Type B pancreatic cell (in vitro differentiated cells): Measurements from ENCODE around the gene PID1. TPM values are rescaled to one million over a fixed set of nuclear protein-coding genes. Genes with fewer than 3 reads are reported as not detected.

ENCODE experiments used
- DNase-seq: peaks from one replicate; pipeline ENCODE4 v3.0.0; 2021; ENCODE audit warnings: mixed read lengths; ENCODE audit not compliant: unreplicated experiment; ENCODE audit errors: extremely low spot score
- H3K27ac Mint-ChIP-seq: 2 replicates; pipeline ENCODE4 v1.8.0; 2021; ENCODE audit warnings: mild to moderate bottlenecking, mixed read lengths
- H3K27me3 Mint-ChIP-seq: 2 replicates; pipeline ENCODE4 v1.8.0; 2021; ENCODE audit warnings: mixed read lengths
- H3K36me3 Mint-ChIP-seq: 2 replicates; pipeline ENCODE4 v1.8.0; 2021; ENCODE audit warnings: mixed read lengths
- H3K4me1 Mint-ChIP-seq: one replicate; pipeline ENCODE4 v1.8.0; 2021; ENCODE audit warnings: mixed read lengths; ENCODE audit not compliant: unreplicated experiment
- H3K4me3 Mint-ChIP-seq: 2 replicates; pipeline ENCODE4 v1.8.0; 2021; ENCODE audit warnings: mild to moderate bottlenecking, mixed read lengths
- H3K9me3 Mint-ChIP-seq: 2 replicates; pipeline ENCODE4 v1.8.0; 2021; ENCODE audit warnings: mixed read lengths
- total RNA-seq: library from RNA; stranded (reverse); gene quantifications from 2 replicates; pipeline ENCODE4 v1.2.1, GENCODE V29; 2021; ENCODE audit warnings: low replicate concordance
- TF ChIP-seq, protein P1 (sequence below): fragments of 200-600 bp; sonication (generic); conservative IDR thresholded peaks from 2 replicates; pipeline ENCODE4 v1.5.0; 2021; ENCODE audit warnings: antibody characterized with exemption, mild to moderate bottlenecking

The PID1 gene
- total RNA-seq, 1 donor from 2014 or later: 0.92 TPM

DNA sequence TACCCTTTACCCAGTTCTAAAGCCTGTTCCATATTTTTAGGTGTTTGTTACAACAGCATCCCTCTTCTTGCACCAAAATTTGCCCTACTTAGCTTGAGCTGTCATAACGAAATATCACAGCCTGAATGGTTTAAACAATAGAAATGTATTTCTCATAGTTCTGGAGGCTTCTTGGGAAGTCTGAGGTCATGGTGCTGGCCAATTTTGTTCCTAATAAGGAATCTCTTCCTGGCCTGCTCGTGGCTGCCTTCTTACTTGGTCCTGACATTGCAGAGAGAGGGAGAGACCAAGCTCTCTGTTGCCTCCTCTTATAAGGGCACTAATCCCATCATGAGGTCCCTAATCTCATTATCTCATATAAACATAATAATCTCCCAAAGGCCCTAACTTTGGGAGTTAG is 267.8 kb downstream of the PID1 start:
- H3K27me3 Mint-ChIP-seq: peaks cover 5% of the 10 kb centered on the region
- no peaks in the 10 kb centered on the region for H3K4me1 Mint-ChIP-seq
- TF ChIP-seq, protein P1, sequence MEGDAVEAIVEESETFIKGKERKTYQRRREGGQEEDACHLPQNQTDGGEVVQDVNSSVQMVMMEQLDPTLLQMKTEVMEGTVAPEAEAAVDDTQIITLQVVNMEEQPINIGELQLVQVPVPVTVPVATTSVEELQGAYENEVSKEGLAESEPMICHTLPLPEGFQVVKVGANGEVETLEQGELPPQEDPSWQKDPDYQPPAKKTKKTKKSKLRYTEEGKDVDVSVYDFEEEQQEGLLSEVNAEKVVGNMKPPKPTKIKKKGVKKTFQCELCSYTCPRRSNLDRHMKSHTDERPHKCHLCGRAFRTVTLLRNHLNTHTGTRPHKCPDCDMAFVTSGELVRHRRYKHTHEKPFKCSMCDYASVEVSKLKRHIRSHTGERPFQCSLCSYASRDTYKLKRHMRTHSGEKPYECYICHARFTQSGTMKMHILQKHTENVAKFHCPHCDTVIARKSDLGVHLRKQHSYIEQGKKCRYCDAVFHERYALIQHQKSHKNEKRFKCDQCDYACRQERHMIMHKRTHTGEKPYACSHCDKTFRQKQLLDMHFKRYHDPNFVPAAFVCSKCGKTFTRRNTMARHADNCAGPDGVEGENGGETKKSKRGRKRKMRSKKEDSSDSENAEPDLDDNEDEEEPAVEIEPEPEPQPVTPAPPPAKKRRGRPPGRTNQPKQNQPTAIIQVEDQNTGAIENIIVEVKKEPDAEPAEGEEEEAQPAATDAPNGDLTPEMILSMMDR: no peak
- H3K9me3 Mint-ChIP-seq: peaks cover 5% of the 10 kb centered on the region
- H3K36me3 Mint-ChIP-seq: no peaks in the 10 kb centered on the region
- no peak overlapping the region for H3K27ac Mint-ChIP-seq
- DNase-seq: no peak
- H3K4me3 Mint-ChIP-seq: no peak overlapping the region

DNA sequence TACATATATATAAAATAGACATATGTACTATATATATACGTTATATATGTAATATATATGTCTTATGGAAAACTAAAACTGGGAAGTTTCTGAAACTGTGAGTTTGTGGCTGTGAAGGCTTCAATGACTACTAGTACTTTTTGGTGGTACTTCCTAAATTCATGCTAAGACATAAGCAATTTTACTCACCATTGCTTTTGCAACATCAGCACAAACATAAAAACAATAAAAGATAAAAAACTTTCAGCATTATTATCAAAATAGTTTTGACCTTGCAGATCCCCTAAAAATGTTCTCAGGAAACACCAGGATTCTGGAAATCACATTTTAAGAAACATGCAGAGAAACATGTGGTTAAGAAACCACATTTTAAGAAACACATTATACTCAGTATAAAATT is 269.9 kb downstream of the PID1 start:
- Mint-ChIP-seq H3K27me3 (no peaks in the 10 kb centered on the region), H3K36me3 (no peaks in the 10 kb centered on the region), H3K4me1 (no peaks in the 10 kb centered on the region), H3K27ac (no peak overlapping the region), H3K9me3 (peaks cover 5% of the 10 kb centered on the region), H3K4me3 (no peak overlapping the region)
- DNase-seq: no peak
- TF ChIP-seq, protein P1: no peak

DNA sequence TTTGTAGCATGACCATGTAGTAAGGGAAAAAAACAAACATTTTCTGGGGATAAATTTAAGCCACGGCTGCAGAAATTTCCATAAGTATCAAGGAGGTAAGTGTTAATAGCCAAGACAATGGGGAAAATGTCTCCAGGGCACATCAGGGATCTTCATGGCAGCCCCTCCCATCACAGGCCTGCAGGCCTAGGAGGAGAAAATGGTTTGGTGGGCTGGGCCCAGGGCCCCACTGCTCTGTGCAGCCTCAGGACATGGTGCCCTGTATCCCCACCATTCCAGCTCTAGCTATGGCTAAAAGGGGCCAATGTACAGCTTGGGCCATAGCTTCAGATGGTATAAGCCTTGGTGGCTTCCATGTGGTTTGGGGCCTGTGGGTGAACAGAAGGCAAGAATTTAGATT is 271.8 kb downstream of the PID1 start:
- Mint-ChIP-seq H3K4me3 (no peak overlapping the region), H3K4me1 (no peaks in the 10 kb centered on the region), H3K27ac (no peak overlapping the region), H3K36me3 (no peaks in the 10 kb centered on the region), H3K9me3 (peaks cover 5% of the 10 kb centered on the region), H3K27me3 (no peaks in the 10 kb centered on the region)
- no peak for DNase-seq
- TF ChIP-seq, protein P1: no peak

DNA sequence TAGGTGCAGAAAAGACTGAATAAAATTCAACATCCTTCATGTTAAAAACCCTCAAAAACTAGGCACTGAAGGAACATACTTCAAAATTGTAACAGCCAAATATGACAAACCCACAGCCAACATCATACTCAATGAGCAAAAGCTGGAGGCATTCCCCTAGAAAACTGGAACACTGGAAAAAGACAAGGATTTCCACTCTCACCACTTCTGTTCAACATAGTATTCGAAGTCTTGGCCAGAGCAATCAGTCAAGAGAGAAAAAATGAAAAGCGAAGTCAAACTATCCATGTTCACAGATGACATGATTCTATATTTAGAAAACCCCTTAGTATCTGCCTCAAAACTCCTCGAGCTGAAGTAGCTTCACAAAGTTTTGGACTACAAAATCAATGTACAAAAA is 282.3 kb downstream of the PID1 start:
- Mint-ChIP-seq H3K27ac (no peak overlapping the region), H3K27me3 (no peaks in the 10 kb centered on the region), H3K36me3 (peaks cover 4% of the 10 kb centered on the region), H3K9me3 (peaks cover 5% of the 10 kb centered on the region), H3K4me1 (no peaks in the 10 kb centered on the region), H3K4me3 (no peak overlapping the region)
- TF ChIP-seq, protein P1: no peak
- DNase-seq: no peak

DNA sequence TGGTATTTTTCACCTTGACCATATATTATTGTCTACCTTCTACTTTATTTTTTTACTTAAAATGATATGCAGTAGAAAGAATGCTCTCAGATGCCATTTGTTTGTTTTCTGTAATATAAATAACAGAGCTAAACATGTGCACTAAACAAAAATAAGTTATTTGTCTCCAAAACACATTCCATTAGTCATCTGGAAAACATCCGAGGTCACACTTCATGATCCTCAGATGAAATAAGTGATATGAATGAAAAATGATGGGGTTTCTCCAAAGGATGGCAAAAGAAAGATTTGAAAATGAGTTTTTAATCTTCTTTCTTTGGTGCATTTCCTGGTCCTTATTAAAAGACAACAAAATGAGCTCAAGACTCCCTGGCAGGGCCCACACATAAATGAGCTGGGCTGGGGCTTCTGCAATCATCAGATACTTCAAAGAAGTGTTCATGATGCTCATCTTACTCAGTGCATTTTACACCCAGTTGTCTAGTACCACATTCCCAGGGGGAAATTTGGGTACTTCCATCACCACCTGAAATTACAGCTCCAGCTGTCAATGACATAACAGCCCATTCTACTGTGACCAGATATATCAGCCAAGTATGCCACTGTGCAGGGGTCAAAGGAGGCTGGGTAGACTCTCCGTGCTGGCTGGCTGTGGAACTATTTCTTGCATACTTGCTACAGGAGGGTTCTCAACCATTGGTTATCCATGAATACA is 283.5 kb downstream of the PID1 start:
- H3K27ac Mint-ChIP-seq: no peak overlapping the region
- no peak for DNase-seq
- H3K27me3 Mint-ChIP-seq: no peaks in the 10 kb centered on the region
- H3K36me3 Mint-ChIP-seq: no peaks in the 10 kb centered on the region
- no peak overlapping the region for H3K4me3 Mint-ChIP-seq
- peaks cover 5% of the 10 kb centered on the region for H3K9me3 Mint-ChIP-seq
- no peaks in the 10 kb centered on the region for H3K4me1 Mint-ChIP-seq
- TF ChIP-seq, protein P1: no peak
